C4-2B (cell line): ENCODE data around the gene TXNDC8.

Experiments
- H3K27ac ChIP-seq: fragments of 450-650 bp; 2 replicates; pipeline ENCODE4 v1.5.1; 2017
- CTCF ChIP-seq: fragments of 450-650 bp; conservative IDR thresholded peaks from 2 replicates; pipeline ENCODE4 v1.5.1; 2017; ENCODE audit warnings: mild to moderate bottlenecking
- ZFX ChIP-seq: fragments of 450-650 bp; IDR thresholded peaks from 2 replicates; pipeline ENCODE4 v1.6.1; 2017

The TXNDC8 gene

DNA sequence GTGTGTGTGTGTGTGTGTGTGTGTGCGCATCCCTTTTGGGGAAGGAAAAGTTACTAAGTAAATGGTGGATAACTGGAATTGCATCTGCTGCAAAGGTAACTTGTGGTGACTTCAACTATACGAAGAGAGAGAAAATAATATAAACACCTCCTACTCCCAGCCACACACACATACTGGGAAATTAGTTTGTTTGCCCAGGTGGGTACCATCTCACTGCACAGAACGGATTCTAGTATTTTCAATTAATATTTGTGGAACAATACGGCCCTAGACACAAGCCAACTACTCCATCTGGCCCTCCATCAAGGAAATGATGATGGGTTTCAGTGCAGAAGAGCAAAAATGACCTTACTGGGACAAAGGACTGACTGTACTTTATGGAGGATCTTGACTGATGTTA, 49.2 kb downstream of the TXNDC8 start:
- no peak for TF ChIP-seq CTCF
- TF ChIP-seq ZFX: no peak
- no peak overlapping the region for H3K27ac ChIP-seq

- H3K27ac ChIP-seq: no peak overlapping the region
- TF ChIP-seq CTCF (no peak), ZFX (no peak)
Observed at GRCh38 chr9:110287289-110287680, 50.4 kb downstream of the TXNDC8 start.

- H3K27ac ChIP-seq: no peak overlapping the region
- no peak for TF ChIP-seq ZFX
- no peak for TF ChIP-seq CTCF
Observed at GRCh38 chr9:110284211-110284844, 53.3 kb downstream of the TXNDC8 start.

GRCh38 chr9:110283751-110284150, 53.9 kb downstream of the TXNDC8 start:
- TF ChIP-seq ZFX (no peak), CTCF (no peak)
- no peak overlapping the region for H3K27ac ChIP-seq

DNA sequence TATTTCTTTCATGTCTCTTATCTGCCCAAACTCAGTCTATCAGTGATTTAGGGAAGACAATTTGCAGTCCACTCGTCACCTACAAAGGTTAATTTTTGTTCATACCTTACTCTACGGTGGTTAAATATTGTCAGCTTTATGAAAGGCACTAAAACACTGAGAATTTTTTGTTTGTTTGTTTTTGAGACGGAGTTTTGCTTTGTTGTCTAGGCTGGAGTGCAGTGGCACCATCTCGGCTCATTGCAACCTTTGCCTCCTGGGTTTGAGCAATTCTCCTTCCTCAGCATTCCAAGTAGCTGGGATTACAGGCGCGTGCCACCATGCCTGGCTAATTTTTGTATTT, 55.0 kb downstream of the TXNDC8 start:
- TF ChIP-seq CTCF (no peak), ZFX (no peak)
- no peak overlapping the region for H3K27ac ChIP-seq

DNA sequence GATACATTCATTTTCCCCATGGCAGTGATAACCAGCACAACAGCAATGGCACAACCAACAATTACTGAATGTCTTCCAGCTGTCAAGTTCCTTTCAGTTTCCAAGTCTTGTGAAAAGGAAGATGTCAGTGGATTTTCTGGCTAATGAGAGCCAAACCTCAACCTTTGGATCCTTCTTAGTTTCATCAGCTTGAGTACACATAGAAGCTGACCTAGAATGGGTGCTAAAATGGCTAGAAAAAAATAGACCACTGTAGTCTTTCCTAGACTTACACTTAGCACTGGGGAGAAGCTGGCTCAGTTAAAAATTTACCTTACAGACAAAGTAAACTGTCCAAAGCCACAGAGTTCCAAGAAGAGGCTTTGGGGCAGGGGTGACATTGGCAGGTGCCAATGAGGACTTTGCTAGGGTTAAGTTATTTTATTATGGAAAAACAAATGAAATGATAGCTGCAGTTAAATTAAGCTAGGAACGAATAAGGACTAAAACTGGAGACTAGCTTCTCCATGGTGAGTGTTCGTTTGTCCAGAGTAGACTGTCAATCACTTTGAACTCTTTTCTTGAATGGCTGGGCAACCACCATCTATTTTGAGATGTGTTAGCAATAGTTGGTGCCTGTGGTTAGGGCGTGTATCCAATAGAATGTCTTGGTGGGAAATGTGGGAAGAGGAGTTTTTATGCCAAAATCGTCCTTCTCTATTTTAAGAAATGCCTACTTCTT, 55.5 kb downstream of the TXNDC8 start:
- no peak overlapping the region for H3K27ac ChIP-seq
- TF ChIP-seq CTCF: no peak
- TF ChIP-seq ZFX: no peak

GRCh38 chr9:110278080-110278707, 59.5 kb downstream of the TXNDC8 start:
- TF ChIP-seq ZFX (no peak), CTCF (no peak)

More at GRCh38 chr9:110278080-110278707, 59.5 kb downstream of the TXNDC8 start:
- H3K27ac ChIP-seq: no peak overlapping the region
